Transverse colon (tissue), 4 donors: ENCODE results near the gene ITGAD. TPM values are rescaled to one million over a fixed set of nuclear protein-coding genes. Genes with fewer than 3 reads are reported as not detected.

Experiments used
- DNase-seq: peaks from one replicate; pipeline ENCODE4 v3.0.0-alpha.2; 2019
- H3K27ac ChIP-seq, 4 donors: fragments of 200-600 bp; sonication (generic); 2 replicates each; pipeline ENCODE4 v1.5.1; 2016 to 2018; ENCODE audit warnings: inconsistent platforms in 4 of 4
- H3K27me3 ChIP-seq: fragments of 200-600 bp; sonication (generic); 2 replicates; pipeline ENCODE4 v1.5.1; 2017; ENCODE audit warnings: inconsistent platforms
- H3K36me3 ChIP-seq, 4 donors: fragments of 200-600 bp; sonication (generic); 2 replicates each; pipeline ENCODE4 v1.5.1; 2017 to 2019; ENCODE audit warnings: inconsistent platforms in 4 of 4
- H3K4me1 ChIP-seq, 4 donors: fragments of 200-600 bp; sonication (generic); 2 replicates each; pipeline ENCODE4 v1.5.1; 2017 to 2020; ENCODE audit warnings: inconsistent platforms in 4 of 4
- H3K4me3 ChIP-seq, 4 donors: fragments of 200-600 bp; sonication (generic); 1 replicate in 1 of 4; 2 replicates in 3 of 4; pipeline versions ENCODE4 v1.5.1 to v1.6.1; 2017 to 2019; ENCODE audit warnings: inconsistent platforms in 4 of 4
- H3K9me3 ChIP-seq, 2 donors: fragments of 200-600 bp; sonication (generic); 2 replicates each; pipeline ENCODE4 v1.5.1; 2017 to 2019; ENCODE audit warnings: inconsistent platforms in 2 of 2
- EP300 ChIP-seq: sonication (generic); formaldehyde crosslinking; IDR thresholded peaks from one replicate; pipeline ENCODE4 v1.6.1; 2017; ENCODE audit warnings: antibody characterized with exemption, low read depth
- POLR2A ChIP-seq: fragments of 450-650 bp; IDR thresholded peaks from one replicate; pipeline ENCODE4 v1.6.1; 2016; ENCODE audit warnings: antibody characterized with exemption, mild to moderate bottlenecking, moderate library complexity
- POLR2AphosphoS5 ChIP-seq, 3 donors: sonication (generic); formaldehyde crosslinking; IDR thresholded peaks; one replicate each; pipeline ENCODE4 v1.6.1; 2016; ENCODE audit warnings: antibody characterized with exemption in 3 of 3
- WGBS, 2 donors: methylation state at CpG; one replicate each; pipeline ENCODE4 v1.1.5; 2018; ENCODE audit warnings: low coverage in 1 of 2; 5-methylcytosine and 5-hydroxymethylcytosine counted together
- in situ Hi-C, 4 donors: fragments of 200-750 bp; cut with MboI; loops; one replicate each; pipeline versions ENCODE4 v1.15.0 to v1.15.1; 2017; ENCODE audit warnings: low sequenced_read_pairs in 3 of 4, low pct_ligation_motif_present in 1 of 4, low pct_unique_long_range_greater_than_20kb in 1 of 4
- intact Hi-C: fragments of 100-400 bp; cut with DNase I; formaldehyde crosslinking; loops from one replicate; pipeline ENCODE4 v1.15.1; 2023; ENCODE audit warnings: low total_unique reads
- total RNA-seq, 4 donors: library from RNA; depleted of rRNA; stranded (reverse); fragments of >200 nt; gene quantifications; one replicate each; pipeline ENCODE4 v1.1.0, GENCODE V29; 2016
- TF ChIP-seq, protein P1 (sequence below), 5 experiments: fragments of 200-600 bp in 3 of 5; fragments of 450-650 bp in 2 of 5; sonication (generic) in 3 of 5; IDR thresholded peaks; 1 replicate in 2 of 5; 2 replicates in 3 of 5; pipeline ENCODE4 v1.5.1; 2016 to 2017; ENCODE audit warnings: antibody characterized with exemption in 5 of 5, inconsistent platforms in 3 of 5, mild to moderate bottlenecking in 2 of 5, moderate library complexity in 1 of 5

Gene ITGAD
- total RNA-seq, 4 donors from 2014 or later: 0.75 TPM; not detected in 3

DNA sequence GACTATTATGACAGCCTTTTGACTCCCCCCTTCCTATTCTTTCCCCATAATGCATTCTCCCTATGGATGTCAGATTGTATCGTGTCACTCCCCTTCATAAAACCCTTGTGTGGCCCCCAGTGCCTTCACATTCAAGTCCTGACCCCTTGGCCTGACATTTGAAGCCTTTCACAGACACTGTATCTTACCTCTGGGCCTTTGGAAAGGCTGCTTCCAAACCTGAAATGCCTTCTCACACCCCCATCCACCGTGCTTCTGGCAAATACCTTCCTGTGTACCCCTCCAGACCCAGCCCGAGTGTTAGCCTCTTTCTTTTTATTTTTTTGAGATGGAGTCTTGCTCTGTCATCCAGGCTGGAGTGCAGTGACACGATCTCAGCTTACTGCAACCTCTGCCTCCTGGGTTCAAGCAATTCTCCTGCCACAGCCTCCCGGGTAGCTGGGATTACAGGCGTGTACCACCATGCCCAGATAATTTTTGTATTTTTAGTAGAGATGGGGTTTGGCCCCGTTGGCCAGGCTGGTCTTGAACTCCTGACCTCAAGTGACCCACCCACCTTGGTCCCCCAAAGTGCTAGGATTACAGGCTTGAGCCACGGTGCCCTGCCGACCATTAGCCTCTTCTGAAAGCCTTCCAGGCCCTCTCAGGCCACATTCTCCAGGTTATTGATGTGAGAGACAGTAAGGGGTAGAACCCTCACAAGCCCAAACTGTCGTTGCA lies 68.2 kb downstream of the ITGAD start:
- in situ Hi-C loops: loop anchor here in 2 of 4 donors (25.0 kb wide), 2 partner anchors 426 to 474 kb away; partner anchors contain the start of gene HSD3B7 (in 1 of the 2)

DNA sequence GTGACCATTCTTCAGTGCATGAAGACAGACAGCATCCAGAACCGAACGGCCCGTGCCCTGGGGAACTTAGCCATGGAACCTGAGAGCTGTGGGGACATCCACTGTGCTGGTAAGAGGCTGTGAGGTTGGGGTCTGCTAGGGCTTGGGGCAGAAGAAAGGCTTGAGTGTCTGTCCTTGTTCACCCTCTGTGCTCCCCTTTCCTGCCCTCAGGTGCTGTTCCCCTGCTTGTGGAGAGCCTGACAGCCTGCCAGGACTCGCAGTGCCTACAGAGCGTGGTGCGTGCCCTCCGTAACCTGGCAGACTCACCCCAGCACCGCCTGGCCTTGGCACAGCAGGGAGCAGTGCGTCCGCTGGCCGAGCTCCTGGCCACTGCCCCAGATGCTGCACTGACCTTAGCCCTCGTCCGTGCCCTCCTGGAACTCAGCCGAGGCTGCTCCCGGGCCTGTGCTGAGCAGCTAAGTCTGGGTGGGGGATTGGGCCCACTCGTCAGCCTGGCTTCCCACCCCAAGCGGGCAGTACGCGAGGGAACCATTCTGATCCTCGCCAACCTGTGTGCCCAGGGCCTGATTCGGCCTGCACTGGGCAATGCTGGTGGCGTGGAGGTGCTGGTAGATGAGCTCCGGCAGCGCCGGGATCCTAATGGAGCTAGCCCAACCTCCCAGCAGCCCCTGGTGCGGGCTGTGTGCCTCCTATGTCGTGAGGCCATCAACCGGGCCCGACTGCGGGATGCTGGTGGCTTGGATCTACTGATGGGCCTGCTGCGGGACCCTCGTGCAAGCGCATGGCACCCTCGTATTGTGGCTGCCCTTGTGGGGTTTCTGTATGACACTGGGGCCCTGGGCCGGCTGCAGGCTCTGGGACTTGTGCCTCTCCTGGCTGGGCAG lies 69.0 kb downstream of the ITGAD start:
- TF ChIP-seq EP300 (no peak), POLR2AphosphoS5 (IDR thresholded peaks at IDR 0.05) (no peak), POLR2A (no peak)
- TF ChIP-seq, protein P1, sequence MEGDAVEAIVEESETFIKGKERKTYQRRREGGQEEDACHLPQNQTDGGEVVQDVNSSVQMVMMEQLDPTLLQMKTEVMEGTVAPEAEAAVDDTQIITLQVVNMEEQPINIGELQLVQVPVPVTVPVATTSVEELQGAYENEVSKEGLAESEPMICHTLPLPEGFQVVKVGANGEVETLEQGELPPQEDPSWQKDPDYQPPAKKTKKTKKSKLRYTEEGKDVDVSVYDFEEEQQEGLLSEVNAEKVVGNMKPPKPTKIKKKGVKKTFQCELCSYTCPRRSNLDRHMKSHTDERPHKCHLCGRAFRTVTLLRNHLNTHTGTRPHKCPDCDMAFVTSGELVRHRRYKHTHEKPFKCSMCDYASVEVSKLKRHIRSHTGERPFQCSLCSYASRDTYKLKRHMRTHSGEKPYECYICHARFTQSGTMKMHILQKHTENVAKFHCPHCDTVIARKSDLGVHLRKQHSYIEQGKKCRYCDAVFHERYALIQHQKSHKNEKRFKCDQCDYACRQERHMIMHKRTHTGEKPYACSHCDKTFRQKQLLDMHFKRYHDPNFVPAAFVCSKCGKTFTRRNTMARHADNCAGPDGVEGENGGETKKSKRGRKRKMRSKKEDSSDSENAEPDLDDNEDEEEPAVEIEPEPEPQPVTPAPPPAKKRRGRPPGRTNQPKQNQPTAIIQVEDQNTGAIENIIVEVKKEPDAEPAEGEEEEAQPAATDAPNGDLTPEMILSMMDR (IDR thresholded peaks at IDR 0.05): no peak
- 94% methylated on average over 7 to 34 of the region's 35 CpGs for WGBS, 2 donors
- no peak for DNase-seq
- Histone ChIP-seq H3K27me3 (no peaks in the 10 kb centered on the region), H3K27ac (no peak overlapping the region), H3K36me3 (peaks cover 0 to 10% (median 2%) of the 10 kb centered on the region in 4 donors), H3K9me3 (no peaks in the 10 kb centered on the region), H3K4me3 (no peak overlapping the region), H3K4me1 (peaks cover 15 to 21% (median 20%) of the 10 kb centered on the region in 4 donors)
- in situ Hi-C loops (loop anchor here in 2 of 4 donors (25.0 kb wide), 2 partner anchors 425 to 475 kb away; partner anchors contain the start of gene HSD3B7 (in 1 of the 2)), intact Hi-C loops (no loop called here)

More for the DNA sequence above, 68.2 kb downstream of the ITGAD start:
- TF ChIP-seq EP300 (no peak), POLR2A (no peak), POLR2AphosphoS5 (IDR thresholded peaks at IDR 0.05) (no peak)
- TF ChIP-seq, protein P1 (IDR thresholded peaks at IDR 0.05): no peak
- DNase-seq: no peak
- peak overlapping the region in 1 of 4 donors; percentile 97 for H3K27ac ChIP-seq
- intact Hi-C loops: no loop called here
- WGBS, 2 donors: 85 to 91% methylated on average over 6 to 10 of the region's 10 CpGs
- no peaks in the 10 kb centered on the region for H3K27me3 ChIP-seq
- peaks cover 22 to 29% (median 28%) of the 10 kb centered on the region in 4 donors for H3K4me1 ChIP-seq
- no peak overlapping the region for H3K4me3 ChIP-seq
- H3K36me3 ChIP-seq: peaks cover 0 to 10% (median 2%) of the 10 kb centered on the region in 4 donors
- H3K9me3 ChIP-seq: no peaks in the 10 kb centered on the region

DNA sequence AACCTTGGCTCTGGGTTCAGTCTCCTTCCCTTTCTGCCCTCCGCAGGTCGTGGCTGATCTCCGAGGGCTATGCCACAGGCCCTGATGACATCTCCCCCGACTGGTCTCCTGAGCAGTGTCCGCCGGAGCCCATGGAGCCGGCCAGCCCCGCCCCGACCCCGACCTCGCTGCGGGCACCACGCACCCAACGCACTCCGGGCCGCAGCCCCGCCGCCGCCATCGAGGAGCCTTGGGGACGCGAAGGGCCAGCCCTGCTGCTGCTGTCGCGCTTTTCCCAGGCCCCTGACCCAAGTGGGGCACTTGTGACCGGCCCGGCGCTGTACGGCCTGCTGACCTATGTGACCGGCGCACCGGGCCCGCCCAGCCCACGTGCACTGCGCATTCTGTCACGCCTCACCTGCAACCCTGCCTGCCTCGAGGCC lies 71.2 kb downstream of the ITGAD start:
- in situ Hi-C loops: loop anchor here in 2 of 4 donors (25.0 kb wide), 2 partner anchors 423 to 477 kb away; partner anchors contain the start of gene HSD3B7 (in 1 of the 2)
- no peak for DNase-seq

More for the DNA sequence above, 71.2 kb downstream of the ITGAD start:
- intact Hi-C loops: no loop called here
- peaks cover 6 to 9% (median 8%) of the 10 kb centered on the region in 4 donors for H3K4me1 ChIP-seq
- H3K36me3 ChIP-seq: peaks cover 0 to 10% (median 2%) of the 10 kb centered on the region in 4 donors
- 95 to 100% methylated on average over 8 to 36 of the region's 36 CpGs for WGBS, 2 donors
- no peaks in the 10 kb centered on the region for H3K27me3 ChIP-seq
- no peak overlapping the region for H3K4me3 ChIP-seq
- no peak for TF ChIP-seq EP300
- TF ChIP-seq POLR2AphosphoS5 (IDR thresholded peaks at IDR 0.05): no peak
- TF ChIP-seq, protein P1 (IDR thresholded peaks at IDR 0.05): no peak
- TF ChIP-seq POLR2A: no peak
- H3K27ac ChIP-seq: no peak overlapping the region
- no peaks in the 10 kb centered on the region for H3K9me3 ChIP-seq
